Measurements from ENCODE around the gene SLC8A1. TPM values are rescaled to one million over a fixed set of nuclear protein-coding genes. Genes with fewer than 3 reads are reported as not detected.

Gene SLC8A1
- total RNA-seq, 3 donors from 2014 or later: 6.0 to 164 (median 17.0) TPM

- Histone ChIP-seq H3K4me3 (no peak overlapping the region), H3K9me3 (no peaks in the 10 kb centered on the region), H3K36me3 (ENCODE audit: low read depth) (no peaks in the 10 kb centered on the region), H3K4me1 (ENCODE audit: low read depth) (no peaks in the 10 kb centered on the region)
- TF ChIP-seq CTCF (IDR thresholded peaks at IDR 0.05): no peak
- intact Hi-C loops (cut with DNase I, micrococcal nuclease): no loop called here
- no peak for DNase-seq
- no peak for ATAC-seq
Measured at GRCh38 chr2:40397765-40398164, 54.1 kb downstream of the SLC8A1 start.

GRCh38 chr2:40396124-40396523, 55.8 kb downstream of the SLC8A1 start:
- no peak for TF ChIP-seq CTCF (IDR thresholded peaks at IDR 0.05)
- no peak overlapping the region for H3K4me3 ChIP-seq
- H3K9me3 ChIP-seq: no peaks in the 10 kb centered on the region
- no peaks in the 10 kb centered on the region for H3K36me3 ChIP-seq (ENCODE audit: low read depth)
- ATAC-seq (no peak), DNase-seq (no peak)
- H3K4me1 ChIP-seq (ENCODE audit: low read depth): no peaks in the 10 kb centered on the region
- intact Hi-C loops (cut with DNase I, micrococcal nuclease): no loop called here

- no peak overlapping the region for H3K4me3 ChIP-seq
- no peaks in the 10 kb centered on the region for H3K9me3 ChIP-seq
- TF ChIP-seq CTCF (IDR thresholded peaks at IDR 0.05): no peak
- no peak for ATAC-seq
- intact Hi-C loops (cut with DNase I, micrococcal nuclease): no loop called here
- no peaks in the 10 kb centered on the region for H3K4me1 ChIP-seq (ENCODE audit: low read depth)
- no peaks in the 10 kb centered on the region for H3K36me3 ChIP-seq (ENCODE audit: low read depth)
- no peak for DNase-seq
Measured at GRCh38 chr2:40395169-40396073, 56.5 kb downstream of the SLC8A1 start.

- DNase-seq: no peak
- Histone ChIP-seq H3K9me3 (no peaks in the 10 kb centered on the region), H3K36me3 (ENCODE audit: low read depth) (no peaks in the 10 kb centered on the region), H3K4me1 (ENCODE audit: low read depth) (no peaks in the 10 kb centered on the region), H3K4me3 (no peak overlapping the region)
- ATAC-seq: no peak
- intact Hi-C loops (cut with DNase I, micrococcal nuclease): no loop called here
- TF ChIP-seq CTCF (IDR thresholded peaks at IDR 0.05): no peak
Measured at GRCh38 chr2:40394597-40394996, 57.3 kb downstream of the SLC8A1 start.

GRCh38 chr2:40394031-40394430, 57.9 kb downstream of the SLC8A1 start:
- H3K36me3 ChIP-seq (ENCODE audit: low read depth): no peaks in the 10 kb centered on the region

More at GRCh38 chr2:40394031-40394430, 57.9 kb downstream of the SLC8A1 start:
- intact Hi-C loops (cut with DNase I, micrococcal nuclease): no loop called here
- no peak for ATAC-seq
- Histone ChIP-seq H3K4me3 (no peak overlapping the region), H3K9me3 (no peaks in the 10 kb centered on the region), H3K4me1 (ENCODE audit: low read depth) (no peaks in the 10 kb centered on the region)
- no peak for DNase-seq
- no peak for TF ChIP-seq CTCF (IDR thresholded peaks at IDR 0.05)
